ENCODE data around the gene ATP2B2. TPM values are rescaled to one million over a fixed set of nuclear protein-coding genes. Genes with fewer than 3 reads are reported as not detected.

The ATP2B2 gene
- total RNA-seq, 4 donors from 2014 or later: 0.86 to 2.2 (median 1.0) TPM; not detected in 1

DNA sequence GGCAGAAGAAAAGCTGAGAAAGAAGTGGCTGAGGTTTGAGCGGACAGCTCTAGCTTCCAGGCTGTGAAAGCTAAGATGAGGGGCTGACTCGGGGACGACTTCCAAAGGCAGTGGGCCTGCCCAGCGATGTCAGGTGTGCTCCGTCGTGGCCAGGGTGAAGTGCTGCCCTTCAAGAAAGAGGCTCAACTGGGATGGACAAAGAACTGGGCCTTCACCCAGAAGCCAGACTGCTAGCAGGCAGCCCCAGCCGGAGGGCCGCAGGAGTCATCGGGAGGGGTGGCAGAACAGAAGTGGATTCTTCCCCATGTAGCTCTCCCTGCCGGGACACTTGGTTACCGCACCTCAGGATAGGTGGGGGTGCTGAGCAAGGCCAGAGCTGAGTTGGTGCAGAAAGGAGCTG, 171.3 kb downstream of the ATP2B2 start:
- no peak for TF ChIP-seq EP300 (IDR thresholded peaks at IDR 0.05)
- TF ChIP-seq POLR2A (IDR thresholded peaks at IDR 0.05): no peak
- TF ChIP-seq POLR2AphosphoS5 (IDR thresholded peaks at IDR 0.05): no peak
- TF ChIP-seq, protein P1, sequence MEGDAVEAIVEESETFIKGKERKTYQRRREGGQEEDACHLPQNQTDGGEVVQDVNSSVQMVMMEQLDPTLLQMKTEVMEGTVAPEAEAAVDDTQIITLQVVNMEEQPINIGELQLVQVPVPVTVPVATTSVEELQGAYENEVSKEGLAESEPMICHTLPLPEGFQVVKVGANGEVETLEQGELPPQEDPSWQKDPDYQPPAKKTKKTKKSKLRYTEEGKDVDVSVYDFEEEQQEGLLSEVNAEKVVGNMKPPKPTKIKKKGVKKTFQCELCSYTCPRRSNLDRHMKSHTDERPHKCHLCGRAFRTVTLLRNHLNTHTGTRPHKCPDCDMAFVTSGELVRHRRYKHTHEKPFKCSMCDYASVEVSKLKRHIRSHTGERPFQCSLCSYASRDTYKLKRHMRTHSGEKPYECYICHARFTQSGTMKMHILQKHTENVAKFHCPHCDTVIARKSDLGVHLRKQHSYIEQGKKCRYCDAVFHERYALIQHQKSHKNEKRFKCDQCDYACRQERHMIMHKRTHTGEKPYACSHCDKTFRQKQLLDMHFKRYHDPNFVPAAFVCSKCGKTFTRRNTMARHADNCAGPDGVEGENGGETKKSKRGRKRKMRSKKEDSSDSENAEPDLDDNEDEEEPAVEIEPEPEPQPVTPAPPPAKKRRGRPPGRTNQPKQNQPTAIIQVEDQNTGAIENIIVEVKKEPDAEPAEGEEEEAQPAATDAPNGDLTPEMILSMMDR (IDR thresholded peaks at IDR 0.05): no peak

DNA sequence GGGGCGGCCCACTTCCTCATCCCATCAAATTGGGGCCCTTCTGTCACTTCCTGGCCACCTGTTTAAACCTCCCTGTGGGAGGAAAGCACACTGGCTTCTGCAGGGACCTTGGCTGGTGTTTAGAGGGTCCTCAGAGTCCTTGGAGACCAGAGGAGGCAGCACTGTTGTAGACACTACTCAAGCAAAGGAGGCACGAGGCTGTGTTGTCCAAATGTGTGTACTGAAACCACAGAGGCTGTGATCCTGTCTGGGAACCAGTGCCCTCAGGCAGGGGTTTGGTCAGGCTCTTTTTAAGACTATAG, 172.1 kb downstream of the ATP2B2 start:
- Histone ChIP-seq H3K36me3 (no peaks in the 10 kb centered on the region), H3K27me3 (peaks cover 30% of the 10 kb centered on the region), H3K4me3 (no peak overlapping the region), H3K4me1 (no peaks in the 10 kb centered on the region), H3K9me3 (no peaks in the 10 kb centered on the region), H3K27ac (no peak overlapping the region)
- TF ChIP-seq POLR2AphosphoS5 (IDR thresholded peaks at IDR 0.05) (no peak), EP300 (IDR thresholded peaks at IDR 0.05) (no peak), POLR2A (IDR thresholded peaks at IDR 0.05) (no peak)
- TF ChIP-seq, protein P1 (IDR thresholded peaks at IDR 0.05): no peak
- no peak for DNase-seq (ENCODE audit: low spot score in 2 of 2)
- 75% methylated on average over 2 of the region's 2 CpGs for WGBS

More for the DNA sequence above, 171.3 kb downstream of the ATP2B2 start:
- Histone ChIP-seq H3K4me3 (no peak overlapping the region), H3K4me1 (no peaks in the 10 kb centered on the region), H3K27me3 (peaks cover 22% of the 10 kb centered on the region), H3K9me3 (no peaks in the 10 kb centered on the region), H3K36me3 (no peaks in the 10 kb centered on the region), H3K27ac (no peak overlapping the region)
- 82% methylated on average over 5 of the region's 11 CpGs for WGBS
- no peak for DNase-seq (ENCODE audit: low spot score in 2 of 2)

DNA sequence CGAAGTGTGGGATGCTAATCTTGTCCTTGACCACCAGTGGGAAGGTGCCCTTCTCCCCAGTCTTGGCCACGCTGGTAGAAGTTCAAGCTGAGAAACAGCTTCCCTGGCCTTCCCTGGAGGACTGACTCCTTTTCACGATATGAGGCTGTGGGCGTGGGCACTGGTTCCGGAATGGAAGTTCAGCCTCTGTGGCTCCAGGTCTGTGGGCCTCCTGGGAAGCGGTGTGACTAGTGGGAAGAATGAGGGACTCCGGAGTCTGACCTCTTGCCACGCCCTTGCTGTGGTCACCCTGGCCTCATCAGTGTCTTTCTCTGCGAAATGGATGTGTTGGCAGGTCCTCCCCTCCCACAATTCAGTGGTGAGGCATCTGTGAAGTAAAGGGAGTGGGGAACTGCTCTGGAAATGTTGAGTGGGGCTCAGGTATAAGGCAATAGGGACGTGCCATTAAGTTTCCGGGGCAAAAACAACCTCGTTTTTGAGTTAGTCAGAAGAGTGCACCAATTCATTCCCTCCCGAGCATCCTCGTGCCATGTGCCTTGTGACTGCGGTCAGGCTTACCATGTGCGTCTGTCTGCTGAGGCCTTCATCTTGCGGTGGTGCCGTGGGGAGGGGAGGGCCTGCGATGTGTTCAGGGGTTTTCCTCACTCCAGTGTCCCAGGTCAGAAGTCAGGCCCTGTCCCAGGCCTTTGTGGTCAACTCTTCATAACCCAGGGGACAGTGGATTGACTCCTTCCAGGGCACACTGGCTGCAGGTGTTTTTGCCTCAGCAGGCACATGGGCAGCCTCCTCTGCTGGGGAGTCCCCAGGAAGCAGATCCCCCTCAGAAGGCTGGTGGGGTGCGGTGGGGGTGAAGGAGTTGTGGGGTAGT, 172.7 kb downstream of the ATP2B2 start:
- DNase-seq (ENCODE audit: low spot score in 2 of 2): no peak
- Histone ChIP-seq H3K9me3 (no peaks in the 10 kb centered on the region), H3K4me1 (no peaks in the 10 kb centered on the region), H3K27ac (no peak overlapping the region), H3K27me3 (peaks cover 31% of the 10 kb centered on the region), H3K36me3 (no peaks in the 10 kb centered on the region), H3K4me3 (no peak overlapping the region)
- no peak for TF ChIP-seq POLR2A (IDR thresholded peaks at IDR 0.05)
- TF ChIP-seq, protein P1 (IDR thresholded peaks at IDR 0.05): no peak
- TF ChIP-seq POLR2AphosphoS5 (IDR thresholded peaks at IDR 0.05): no peak
- no peak for TF ChIP-seq EP300 (IDR thresholded peaks at IDR 0.05)
- WGBS: 85% methylated on average over 20 of the region's 20 CpGs

DNA sequence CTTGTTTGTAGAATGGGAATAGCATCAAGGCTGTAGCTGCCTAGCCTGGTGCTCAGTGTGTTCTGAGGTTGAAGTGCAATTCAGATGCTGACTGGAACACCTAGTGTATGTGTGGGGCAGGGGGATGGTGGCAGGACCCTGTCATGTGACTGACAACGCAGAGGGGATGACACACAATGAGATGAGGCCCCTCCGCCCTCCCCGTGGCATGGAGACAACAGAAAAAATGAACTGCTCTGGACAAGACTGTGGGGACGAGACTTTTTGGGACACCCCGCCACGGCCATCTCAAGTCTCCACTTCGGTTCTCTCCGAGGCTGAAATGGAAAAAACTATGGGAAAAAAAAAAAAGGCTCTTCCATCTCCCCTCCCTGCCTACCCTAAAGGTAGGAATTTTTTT, 174.1 kb downstream of the ATP2B2 start:
- Histone ChIP-seq H3K36me3 (no peaks in the 10 kb centered on the region), H3K4me1 (no peaks in the 10 kb centered on the region), H3K27ac (no peak overlapping the region), H3K27me3 (peaks cover 35% of the 10 kb centered on the region), H3K9me3 (no peaks in the 10 kb centered on the region), H3K4me3 (no peak overlapping the region)
- TF ChIP-seq, protein P1 (IDR thresholded peaks at IDR 0.05): no peak
- TF ChIP-seq EP300 (IDR thresholded peaks at IDR 0.05) (no peak), POLR2AphosphoS5 (IDR thresholded peaks at IDR 0.05) (no peak), POLR2A (IDR thresholded peaks at IDR 0.05) (no peak)
- WGBS: 87% methylated on average over 8 of the region's 8 CpGs
- DNase-seq (ENCODE audit: low spot score in 2 of 2): no peak

- no peak for DNase-seq (ENCODE audit: low spot score in 2 of 2)
- Histone ChIP-seq H3K27me3 (peaks cover 35% of the 10 kb centered on the region), H3K4me1 (no peaks in the 10 kb centered on the region), H3K4me3 (no peak overlapping the region), H3K9me3 (no peaks in the 10 kb centered on the region), H3K27ac (no peak overlapping the region), H3K36me3 (no peaks in the 10 kb centered on the region)
- no peak for TF ChIP-seq POLR2AphosphoS5 (IDR thresholded peaks at IDR 0.05)
- TF ChIP-seq POLR2A (IDR thresholded peaks at IDR 0.05): no peak
- no peak for TF ChIP-seq EP300 (IDR thresholded peaks at IDR 0.05)
- TF ChIP-seq, protein P1 (IDR thresholded peaks at IDR 0.05): no peak
- 66% methylated on average over 6 of the region's 12 CpGs for WGBS
Observed at GRCh38 chr3:10330319-10330718, 175.1 kb downstream of the ATP2B2 start.
